HG03103 (cell line): ENCODE results near the gene GPA33.
"Not testable (repeated sequence)": the region's sequence is repeated elsewhere in the genome, so short reads cannot be mapped to it uniquely, and the experiment has no call there.

ENCODE experiments used
- ATAC-seq: cut with Tn5 transposase; IDR thresholded peaks from one replicate; pipeline ENCODE4 v1.9.1; 2021; ENCODE audit warnings: low read depth; ENCODE audit not compliant: unreplicated experiment

Gene GPA33

GRCh38 chr1:167059809-167060107, 30.4 kb downstream of the GPA33 start:
- no peak for ATAC-seq

GRCh38 chr1:167059045-167059808, 30.9 kb downstream of the GPA33 start:
- no peak for ATAC-seq

- ATAC-seq: peak; percentile 50
Measured at GRCh38 chr1:167057241-167057688, 32.9 kb downstream of the GPA33 start.

- ATAC-seq: no peak
Measured at GRCh38 chr1:167056529-167057231, 33.5 kb downstream of the GPA33 start.

GRCh38 chr1:167054946-167055630, 35.1 kb downstream of the GPA33 start:
- ATAC-seq: no peak

- no peak for ATAC-seq
Measured at GRCh38 chr1:167054531-167054930, 35.6 kb downstream of the GPA33 start.

GRCh38 chr1:167052389-167052788, 37.8 kb downstream of the GPA33 start:
- ATAC-seq: no peak

GRCh38 chr1:167051907-167052306, 38.3 kb downstream of the GPA33 start:
- ATAC-seq: no peak

GRCh38 chr1:167043752-167044488, 46.3 kb downstream of the GPA33 start:
- peak; percentile 89 for ATAC-seq

- no peak for ATAC-seq
Measured at GRCh38 chr1:167033646-167034045, 56.5 kb downstream of the GPA33 start.

- ATAC-seq: not testable (repeated sequence)
Measured at GRCh38 chr1:167029553-167029952, 60.6 kb downstream of the GPA33 start.

- no peak for ATAC-seq
Measured at GRCh38 chr1:167022384-167022783, 67.8 kb downstream of the GPA33 start.

GRCh38 chr1:167016100-167016750, 74.0 kb downstream of the GPA33 start:
- no peak for ATAC-seq

- ATAC-seq: no peak
Measured at GRCh38 chr1:167013108-167013929, 76.9 kb downstream of the GPA33 start.

- no peak for ATAC-seq
Measured at GRCh38 chr1:167012570-167012969, 77.6 kb downstream of the GPA33 start.

- ATAC-seq: no peak
Measured at GRCh38 chr1:167011560-167012191, 78.5 kb downstream of the GPA33 start.

- ATAC-seq: no peak
Measured at GRCh38 chr1:167003711-167004110, 86.5 kb downstream of the GPA33 start.
